Measurements from ENCODE around the gene ASCL2.

ASCL2 gene, protein sequence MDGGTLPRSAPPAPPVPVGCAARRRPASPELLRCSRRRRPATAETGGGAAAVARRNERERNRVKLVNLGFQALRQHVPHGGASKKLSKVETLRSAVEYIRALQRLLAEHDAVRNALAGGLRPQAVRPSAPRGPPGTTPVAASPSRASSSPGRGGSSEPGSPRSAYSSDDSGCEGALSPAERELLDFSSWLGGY

GRCh38 chr11:2270322-2271076 is at the start of gene ASCL2:
Gene ASCL2, minus strand, starts transcription at chr11:2270588. Its CDS starts 256 bp downstream, at chr11:2270332.
- Mint-ChIP-seq H3K27ac (peak within 1 kb of the TSS; percentile 85), H3K4me1 (peaks cover 30% of the 10 kb centered on the region), H3K36me3 (peaks cover 6% of the 10 kb centered on the region), H3K9me3 (no peaks in the 10 kb centered on the region), H3K4me3 (peak within 1 kb of the TSS; percentile 71)
- ATAC-seq (no peak), DNase-seq (ENCODE audit: low spot score in 2 of 2) (peak in 1 of 2 donors; percentile 58)

- Mint-ChIP-seq H3K27ac (no peak overlapping the region), H3K36me3 (no peaks in the 10 kb centered on the region)
- DNase-seq (ENCODE audit: low spot score in 2 of 2): no peak
Measured at GRCh38 chr11:2319791-2320472, 49.5 kb upstream of the ASCL2 start.

DNA sequence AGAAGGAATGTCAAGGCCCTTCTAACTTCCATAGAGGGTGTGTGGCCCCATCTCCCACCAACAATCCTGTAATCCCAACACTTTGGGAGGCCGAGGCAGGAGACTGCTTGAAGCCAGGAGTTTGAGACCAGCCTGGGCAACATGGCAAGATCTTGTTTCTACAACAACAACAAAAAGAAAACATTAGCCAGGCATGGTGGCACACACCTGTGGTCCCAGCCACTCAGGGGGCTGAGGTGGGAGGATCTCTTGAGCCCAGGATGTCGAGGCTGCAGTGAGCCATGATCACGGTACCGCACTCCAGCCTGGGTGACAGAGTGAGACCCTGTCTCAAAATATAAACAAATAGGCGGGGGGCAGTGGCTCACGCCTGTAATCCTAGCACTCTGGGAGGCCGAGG is 48.3 kb upstream of the ASCL2 start:
- H3K4me3 Mint-ChIP-seq: no peak overlapping the region
- no peaks in the 10 kb centered on the region for H3K36me3 Mint-ChIP-seq
- peaks cover 9% of the 10 kb centered on the region for H3K4me1 Mint-ChIP-seq
- H3K9me3 Mint-ChIP-seq: no peaks in the 10 kb centered on the region
- H3K27ac Mint-ChIP-seq: no peak overlapping the region
- ATAC-seq (no peak), DNase-seq (ENCODE audit: low spot score in 2 of 2) (no peak)

More at GRCh38 chr11:2319791-2320472, 49.5 kb upstream of the ASCL2 start:
- H3K9me3 Mint-ChIP-seq: no peaks in the 10 kb centered on the region
- H3K4me3 Mint-ChIP-seq: no peak overlapping the region
- no peak for ATAC-seq
- H3K4me1 Mint-ChIP-seq: peaks cover 9% of the 10 kb centered on the region

DNA sequence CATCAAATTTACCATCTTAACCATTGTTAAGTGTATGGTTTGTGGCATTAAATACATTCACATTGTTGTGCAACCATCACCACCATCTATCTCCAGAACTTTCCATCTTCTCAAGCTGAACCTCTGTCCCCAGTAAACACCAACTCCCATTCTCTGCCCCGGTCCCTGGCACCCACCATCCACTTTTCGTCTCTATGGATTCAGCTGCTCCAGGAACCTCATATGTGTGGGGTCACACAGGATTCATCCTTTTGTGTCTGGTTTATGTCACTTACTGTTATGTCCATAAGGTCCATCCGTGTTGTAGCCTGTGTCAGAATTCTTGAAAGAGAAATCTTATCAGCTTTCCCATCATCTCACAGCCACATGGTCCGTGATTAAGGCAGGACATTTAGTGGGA is 47.7 kb upstream of the ASCL2 start:
- Mint-ChIP-seq H3K27ac (peak overlapping the region; percentile 65), H3K4me1 (peaks cover 14% of the 10 kb centered on the region), H3K9me3 (no peaks in the 10 kb centered on the region), H3K4me3 (no peak overlapping the region), H3K36me3 (no peaks in the 10 kb centered on the region)
- no peak for ATAC-seq
- no peak for DNase-seq (ENCODE audit: low spot score in 2 of 2)

DNA sequence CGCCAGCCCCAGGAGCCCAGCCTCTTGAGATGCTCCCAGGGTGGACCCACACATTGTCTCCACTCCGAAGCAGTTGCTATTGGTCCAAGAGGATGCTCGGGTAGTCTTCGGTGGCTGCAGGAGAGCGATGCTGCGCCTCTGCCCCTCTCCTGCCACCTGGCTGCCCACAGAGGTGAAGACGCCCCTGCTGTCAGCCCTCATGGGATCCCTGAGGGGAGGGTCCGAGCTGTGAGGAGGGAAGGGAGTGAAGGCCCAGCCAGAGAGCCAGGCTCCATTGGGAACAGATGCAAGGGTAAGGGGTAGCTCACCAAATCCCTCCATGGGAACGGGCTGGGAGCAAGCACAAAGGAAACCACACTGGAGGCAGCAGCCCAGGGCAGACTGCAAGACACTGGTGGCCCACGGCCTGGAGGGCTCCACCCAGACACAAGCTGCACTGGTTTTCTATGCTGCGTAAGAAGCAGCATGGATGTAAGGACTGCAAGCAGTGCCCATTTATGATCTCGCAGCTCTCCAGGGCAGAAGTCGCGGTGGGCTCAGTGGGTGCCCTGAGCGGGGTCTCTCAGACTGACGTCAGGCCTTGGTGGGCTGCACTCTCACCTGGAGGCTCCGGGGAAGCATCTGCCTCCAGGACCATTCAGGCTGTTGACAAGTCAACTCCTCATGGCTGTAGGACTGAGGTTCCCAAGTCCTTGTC is 47.1 kb upstream of the ASCL2 start:
- H3K9me3 Mint-ChIP-seq: no peaks in the 10 kb centered on the region
- ATAC-seq (no peak), DNase-seq (ENCODE audit: low spot score in 2 of 2) (no peak)
- H3K4me3 Mint-ChIP-seq: no peak overlapping the region
- peak overlapping the region; percentile 68 for H3K27ac Mint-ChIP-seq
- H3K4me1 Mint-ChIP-seq: peaks cover 14% of the 10 kb centered on the region
- no peaks in the 10 kb centered on the region for H3K36me3 Mint-ChIP-seq

DNA sequence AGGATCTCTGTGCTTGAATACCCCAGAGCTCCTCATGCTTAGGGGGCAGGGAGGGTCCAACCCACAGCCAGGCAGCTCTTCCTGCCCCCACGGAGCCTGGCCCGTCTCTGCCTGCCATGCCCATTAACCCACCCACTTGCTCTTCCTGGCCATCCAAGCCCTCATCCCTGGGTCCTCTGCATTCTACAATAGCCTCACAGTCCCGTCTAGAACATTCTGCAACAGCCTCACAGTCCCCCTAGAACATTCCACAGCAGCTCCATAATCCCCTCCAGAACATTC is 46.5 kb upstream of the ASCL2 start:
- Mint-ChIP-seq H3K4me1 (peaks cover 14% of the 10 kb centered on the region), H3K4me3 (no peak overlapping the region), H3K9me3 (no peaks in the 10 kb centered on the region), H3K27ac (peak overlapping the region; percentile 68), H3K36me3 (no peaks in the 10 kb centered on the region)
- no peak for DNase-seq (ENCODE audit: low spot score in 2 of 2)
- ATAC-seq: no peak

- ATAC-seq (no peak), DNase-seq (ENCODE audit: low spot score in 2 of 2) (no peak)
- Mint-ChIP-seq H3K4me3 (no peak overlapping the region), H3K4me1 (peaks cover 19% of the 10 kb centered on the region), H3K36me3 (no peaks in the 10 kb centered on the region), H3K27ac (peak overlapping the region; percentile 68), H3K9me3 (no peaks in the 10 kb centered on the region)
Measured at GRCh38 chr11:2316169-2316962, 46.0 kb upstream of the ASCL2 start.

DNA sequence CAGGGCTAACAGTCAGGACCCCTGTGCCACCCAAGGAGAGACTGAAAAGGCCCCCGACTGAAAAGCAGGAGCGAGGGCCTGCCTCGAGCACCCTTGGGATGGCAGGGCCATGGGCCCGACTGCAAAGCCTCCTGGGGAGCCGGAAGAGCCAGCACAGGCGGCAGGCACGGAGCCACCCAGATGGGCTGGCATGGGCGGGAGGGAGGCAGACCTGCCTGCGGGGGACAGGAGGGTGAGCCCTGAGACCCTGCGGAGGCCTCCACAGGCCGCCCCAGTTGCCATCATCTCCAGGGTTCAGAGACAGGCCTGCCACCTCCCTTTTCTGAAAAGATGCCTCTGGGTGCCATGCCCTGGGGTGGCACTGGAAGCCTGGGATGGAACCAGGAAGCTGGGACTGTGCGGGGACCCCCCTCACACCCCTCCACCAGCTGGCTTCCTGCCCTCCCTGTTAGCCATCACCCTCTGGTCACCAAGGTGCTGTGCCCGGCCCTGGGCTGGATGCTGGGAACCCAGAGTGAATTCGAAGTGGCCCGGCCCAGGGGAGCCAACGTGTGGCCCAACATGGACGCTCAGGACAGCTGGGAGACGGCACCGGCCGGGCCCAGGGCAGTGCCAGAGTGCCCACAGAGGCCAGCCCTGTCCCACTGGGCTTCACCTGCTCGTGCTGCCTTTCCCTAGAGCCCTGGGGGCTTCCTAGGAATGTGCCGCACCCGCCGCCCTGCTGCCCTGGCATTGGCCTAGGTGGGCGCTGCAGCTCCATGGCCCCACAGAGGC is 45.2 kb upstream of the ASCL2 start:
- Mint-ChIP-seq H3K27ac (no peak overlapping the region), H3K4me3 (no peak overlapping the region), H3K36me3 (no peaks in the 10 kb centered on the region), H3K4me1 (peaks cover 20% of the 10 kb centered on the region), H3K9me3 (no peaks in the 10 kb centered on the region)
- ATAC-seq: no peak
- no peak for DNase-seq (ENCODE audit: low spot score in 2 of 2)

DNA sequence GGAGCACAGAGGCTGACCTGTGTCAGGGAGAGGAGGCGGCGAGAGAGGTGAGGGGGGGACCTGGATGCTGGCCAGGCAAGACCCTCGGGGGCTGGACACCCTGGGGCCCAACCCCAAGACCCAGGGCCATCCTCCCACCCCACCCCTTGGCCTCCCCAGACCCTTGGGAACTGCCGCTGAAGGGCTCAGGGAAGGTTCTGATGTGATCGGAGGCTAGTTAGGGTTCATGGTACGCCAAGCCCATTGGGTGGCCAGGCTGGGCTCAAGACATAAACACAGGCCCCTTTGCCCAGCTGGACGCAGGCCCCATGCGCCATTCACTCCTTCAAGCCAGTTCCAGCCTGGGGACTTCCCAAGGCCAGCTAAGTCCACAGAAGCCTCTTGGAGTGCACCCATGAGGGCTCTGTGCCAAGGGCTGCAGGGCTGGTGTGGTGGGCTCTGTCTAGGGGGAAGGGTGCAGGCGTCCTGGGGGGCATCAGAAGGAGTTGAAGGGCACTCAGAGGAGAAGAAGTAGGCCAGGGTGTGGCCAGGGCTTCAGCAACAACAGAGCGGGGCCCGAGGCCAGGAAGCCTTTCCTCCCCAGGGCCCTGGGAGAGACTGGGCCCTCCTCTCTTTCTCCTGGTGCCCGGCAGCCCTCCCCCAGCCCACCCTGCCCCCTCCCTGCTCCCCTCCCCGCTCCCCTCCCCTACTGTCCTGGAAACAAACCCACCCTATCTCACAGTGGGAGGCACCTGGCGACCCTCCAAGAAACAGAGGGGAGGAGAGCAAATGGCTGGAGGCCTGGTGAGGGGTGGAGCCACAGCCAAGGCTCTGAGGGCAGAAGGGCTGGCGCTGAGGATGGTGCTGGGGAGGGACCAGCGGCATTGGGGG is 44.4 kb upstream of the ASCL2 start:
- Mint-ChIP-seq H3K36me3 (no peaks in the 10 kb centered on the region), H3K4me3 (no peak overlapping the region), H3K9me3 (no peaks in the 10 kb centered on the region), H3K4me1 (peaks cover 20% of the 10 kb centered on the region), H3K27ac (no peak overlapping the region)
- ATAC-seq: no peak
- DNase-seq (ENCODE audit: low spot score in 2 of 2): no peak

- peaks cover 20% of the 10 kb centered on the region for H3K4me1 Mint-ChIP-seq
- peak overlapping the region; percentile 48 for H3K27ac Mint-ChIP-seq
- no peak overlapping the region for H3K4me3 Mint-ChIP-seq
- no peaks in the 10 kb centered on the region for H3K9me3 Mint-ChIP-seq
- no peaks in the 10 kb centered on the region for H3K36me3 Mint-ChIP-seq
- ATAC-seq (no peak), DNase-seq (ENCODE audit: low spot score in 2 of 2) (no peak)
Measured at GRCh38 chr11:2314136-2314524, 43.7 kb upstream of the ASCL2 start.

DNA sequence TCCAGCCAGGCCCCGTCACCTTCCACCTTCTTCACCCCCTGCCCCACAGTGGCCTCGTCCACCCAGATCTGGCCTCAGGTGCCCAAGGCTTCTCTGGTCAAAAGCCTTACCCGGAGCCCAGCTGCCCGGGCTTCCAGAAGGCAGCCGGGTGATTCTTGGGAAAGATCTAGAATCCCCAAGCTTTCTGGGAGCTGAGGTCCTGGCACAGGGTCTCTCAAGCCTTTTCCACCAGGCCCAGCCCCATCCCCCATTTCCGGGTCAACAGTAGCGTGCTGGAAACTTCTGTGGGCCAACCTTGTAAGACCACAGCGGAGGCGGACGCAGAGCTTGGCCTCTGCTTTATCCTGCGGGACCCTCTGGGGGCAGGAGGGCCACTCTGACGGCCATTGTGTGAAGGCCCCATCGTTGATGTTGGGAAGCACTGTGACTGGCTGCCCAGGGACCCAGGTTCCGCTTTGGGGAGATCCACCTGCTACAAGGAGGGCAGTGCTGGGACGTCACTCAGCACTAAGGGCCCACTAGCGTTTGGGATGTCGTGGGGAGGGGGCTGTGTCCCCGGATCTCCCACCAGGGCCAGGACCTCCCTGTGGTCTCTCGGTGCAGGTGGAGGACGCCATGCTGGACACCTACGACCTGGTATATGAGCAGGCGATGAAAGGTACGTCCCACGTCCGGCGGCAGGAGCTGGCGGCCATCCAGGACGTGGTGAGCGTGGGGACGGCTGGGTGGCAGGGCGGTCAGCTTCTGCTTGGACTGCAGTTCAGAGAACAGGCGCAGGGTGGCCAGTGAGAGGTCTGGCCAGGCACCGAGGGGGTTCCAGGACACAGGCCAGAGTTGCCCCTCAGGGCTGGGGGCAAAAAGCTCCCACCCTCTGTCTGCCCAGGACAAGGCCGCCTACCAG is 42.9 kb upstream of the ASCL2 start:
- no peak overlapping the region for H3K4me3 Mint-ChIP-seq
- DNase-seq (ENCODE audit: low spot score in 2 of 2): no peak
- peaks cover 20% of the 10 kb centered on the region for H3K4me1 Mint-ChIP-seq
- ATAC-seq: no peak
- H3K9me3 Mint-ChIP-seq: no peaks in the 10 kb centered on the region
- H3K36me3 Mint-ChIP-seq: no peaks in the 10 kb centered on the region
- peak overlapping the region; percentile 48 for H3K27ac Mint-ChIP-seq

GRCh38 chr11:2312232-2313042 is 42.0 kb upstream of the ASCL2 start:
- Mint-ChIP-seq H3K4me3 (no peak overlapping the region), H3K9me3 (no peaks in the 10 kb centered on the region), H3K36me3 (no peaks in the 10 kb centered on the region), H3K27ac (no peak overlapping the region), H3K4me1 (peaks cover 23% of the 10 kb centered on the region)
- no peak for ATAC-seq
- no peak for DNase-seq (ENCODE audit: low spot score in 2 of 2)
